Osteoblast (primary cell): Measurements from ENCODE around the gene ANXA2. TPM values are rescaled to one million over a fixed set of nuclear protein-coding genes. Genes with fewer than 3 reads are reported as not detected.

Experiments
- DNase-seq: peaks from one replicate; pipeline ENCODE4 v3.0.0; 2011; ENCODE audit warnings: low spot score, mixed read lengths; ENCODE audit not compliant: insufficient read length; ENCODE audit errors: missing footprints
- H2AFZ ChIP-seq: 2 replicates; pipeline ENCODE4 v1.6.0; 2011; ENCODE audit warnings: mild to moderate bottlenecking, low read length
- H3K27ac ChIP-seq: 2 replicates; pipeline ENCODE4 v1.5.1; 2011; ENCODE audit warnings: mild to moderate bottlenecking, low read depth, low read length, moderate library complexity
- H3K27me3 ChIP-seq: 2 replicates; pipeline ENCODE4 v1.6.0; 2012; ENCODE audit warnings: mild to moderate bottlenecking, control low read depth, inconsistent platforms, low read length, moderate library complexity; ENCODE audit not compliant: insufficient read depth
- H3K36me3 ChIP-seq: 2 replicates; pipeline ENCODE4 v1.5.1; 2011; ENCODE audit warnings: mild to moderate bottlenecking, low read length, control low read depth, moderate library complexity; ENCODE audit not compliant: insufficient read depth
- H3K4me1 ChIP-seq: 2 replicates; pipeline ENCODE4 v1.5.1; 2011; ENCODE audit warnings: mild to moderate bottlenecking, low read length, control low read depth, moderate library complexity; ENCODE audit not compliant: insufficient read depth
- H3K4me2 ChIP-seq: 2 replicates; pipeline ENCODE4 v1.6.0; 2011; ENCODE audit warnings: mild to moderate bottlenecking, low read length; ENCODE audit not compliant: insufficient read depth
- H3K4me3 ChIP-seq: fragments of 200-600 bp; sonication (generic); 3 replicates; pipeline ENCODE4 v1.5.1; 2012; ENCODE audit warnings: mild to moderate bottlenecking, low read length, inconsistent platforms; ENCODE audit not compliant: insufficient read depth
- H3K79me2 ChIP-seq: 2 replicates; pipeline ENCODE4 v1.6.0; 2012; ENCODE audit warnings: mild to moderate bottlenecking, low read length, control low read depth, inconsistent platforms; ENCODE audit not compliant: insufficient read depth
- H3K9me3 ChIP-seq: 2 replicates; pipeline ENCODE4 v1.5.1; 2011; ENCODE audit warnings: low read depth, low read length, control low read depth
- H4K20me1 ChIP-seq: 2 replicates; pipeline ENCODE4 v1.6.0; 2012; ENCODE audit warnings: mild to moderate bottlenecking, low read length, control low read depth; ENCODE audit not compliant: insufficient read depth
- CTCF ChIP-seq: IDR thresholded peaks from 2 replicates; pipeline ENCODE4 v1.5.1; 2011; ENCODE audit warnings: mild to moderate bottlenecking, low read depth, low read length, moderate library complexity; ENCODE audit errors: extremely low read depth
- total RNA-seq: library from RNA; depleted of rRNA; stranded (reverse); fragments of >200 nt; gene quantifications from 2 replicates; pipeline ENCODE4 v1.2.3, GENCODE V29; 2012

ANXA2 gene
- total RNA-seq, 1 donor = 3,042 TPM

DNA sequence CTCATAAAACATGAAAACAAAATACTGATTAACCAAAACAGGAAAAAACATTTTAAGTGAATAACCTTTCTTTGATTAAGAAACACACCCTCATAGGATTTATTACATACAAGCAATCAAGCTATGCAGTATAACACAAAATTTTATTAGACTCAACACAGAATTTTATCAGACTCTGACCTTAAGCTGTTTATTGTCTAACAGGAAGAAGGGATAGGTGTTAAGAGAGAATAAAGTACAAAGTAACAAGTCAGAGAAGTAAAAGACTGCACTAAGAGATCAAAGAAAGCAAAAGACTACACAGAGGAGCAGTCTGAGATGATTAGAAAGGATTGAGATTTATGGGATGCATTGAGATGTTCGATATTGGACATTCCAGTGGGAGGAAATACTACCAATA is 43.5 kb upstream of the ANXA2 start:
- Histone ChIP-seq H3K79me2 (peaks cover 13% of the 10 kb centered on the region), H3K9me3 (no peaks in the 10 kb centered on the region), H3K27me3 (no peaks in the 10 kb centered on the region), H3K4me2 (no peak overlapping the region), H3K36me3 (no peaks in the 10 kb centered on the region), H2AFZ (no peak overlapping the region), H3K27ac (no peak overlapping the region), H4K20me1 (no peaks in the 10 kb centered on the region), H3K4me3 (no peak overlapping the region), H3K4me1 (peaks cover 9% of the 10 kb centered on the region)
- no peak for TF ChIP-seq CTCF
- no peak for DNase-seq

DNA sequence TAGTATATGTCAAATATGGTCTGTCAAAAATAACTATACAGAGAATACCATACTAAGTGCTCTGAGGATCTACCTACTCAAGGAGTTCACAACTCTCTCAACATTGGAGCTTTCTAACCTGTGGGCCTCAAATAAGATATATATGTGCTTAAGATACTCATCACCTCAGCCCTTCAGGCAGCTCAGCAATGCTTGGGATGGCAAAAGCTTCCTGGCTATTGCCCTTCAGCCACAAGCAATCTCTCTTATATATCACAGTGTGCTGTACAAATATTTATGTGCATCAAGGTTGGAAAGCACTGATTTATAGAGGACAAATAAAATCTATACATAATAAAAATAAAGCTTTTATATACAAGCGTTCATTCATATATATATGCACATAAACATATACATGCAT is 40.9 kb upstream of the ANXA2 start:
- TF ChIP-seq CTCF = no peak
- Histone ChIP-seq H3K36me3 (peaks cover 6% of the 10 kb centered on the region), H3K4me3 (no peak overlapping the region), H4K20me1 (no peaks in the 10 kb centered on the region), H3K4me1 (peaks cover 9% of the 10 kb centered on the region), H3K27me3 (no peaks in the 10 kb centered on the region), H3K27ac (no peak overlapping the region), H3K79me2 (peaks cover 10% of the 10 kb centered on the region), H3K4me2 (no peak overlapping the region), H2AFZ (no peak overlapping the region), H3K9me3 (no peaks in the 10 kb centered on the region)
- no peak for DNase-seq

DNA sequence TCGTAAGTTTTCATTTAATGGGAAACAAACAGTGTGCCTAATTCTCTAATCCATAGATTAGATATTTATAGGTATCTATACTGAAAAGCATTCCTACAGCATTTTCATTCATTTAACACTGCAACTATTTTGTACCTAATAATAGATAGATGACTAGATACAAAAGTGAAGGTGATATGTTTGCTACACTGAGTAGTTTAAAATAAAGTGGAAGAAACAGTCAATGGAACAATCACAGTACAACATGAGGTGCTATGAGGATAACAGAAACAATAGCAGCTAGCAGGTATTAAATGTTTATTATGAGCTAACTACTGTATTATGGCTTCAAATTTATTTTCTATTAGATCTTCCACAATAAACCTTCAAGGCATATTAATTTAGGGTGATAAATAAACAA is 31.1 kb upstream of the ANXA2 start:
- H3K4me3 ChIP-seq = no peak overlapping the region
- H3K9me3 ChIP-seq = no peaks in the 10 kb centered on the region
- H3K4me1 ChIP-seq = peaks cover 17% of the 10 kb centered on the region
- no peaks in the 10 kb centered on the region for H3K27me3 ChIP-seq
- peaks cover 10% of the 10 kb centered on the region for H3K36me3 ChIP-seq
- H4K20me1 ChIP-seq = no peaks in the 10 kb centered on the region
- no peak overlapping the region for H2AFZ ChIP-seq
- no peak overlapping the region for H3K27ac ChIP-seq
- H3K4me2 ChIP-seq = no peak overlapping the region
- DNase-seq = no peak
- H3K79me2 ChIP-seq = peaks cover 7% of the 10 kb centered on the region
- TF ChIP-seq CTCF = no peak

- H2AFZ ChIP-seq = no peak overlapping the region
- peak overlapping the region; percentile 71 for H3K4me2 ChIP-seq
- peaks cover 36% of the 10 kb centered on the region for H3K4me1 ChIP-seq
- no peak for TF ChIP-seq CTCF
- peak overlapping the region; percentile 41 for H3K4me3 ChIP-seq
- DNase-seq = no peak
- H3K79me2 ChIP-seq = peaks cover 10% of the 10 kb centered on the region
- H4K20me1 ChIP-seq = no peaks in the 10 kb centered on the region
- H3K36me3 ChIP-seq = peaks cover 10% of the 10 kb centered on the region
- H3K27ac ChIP-seq = peak overlapping the region; percentile 56
- no peaks in the 10 kb centered on the region for H3K9me3 ChIP-seq
- no peaks in the 10 kb centered on the region for H3K27me3 ChIP-seq
Measured at GRCh38 chr15:60426870-60427508, 29.2 kb upstream of the ANXA2 start.
